ENCODE data around the gene FOXD4.
"Not testable (repeated sequence)": the region's sequence is repeated elsewhere in the genome, so short reads cannot be mapped to it uniquely, and the experiment has no call there.

- TF ChIP-seq CTCF (conservative IDR thresholded peaks at IDR 0.05); EZH2 (IDR thresholded peaks at IDR 0.05; ENCODE audit: low read depth): not testable (repeated sequence)
These were observed 44.9 kb downstream of the FOXD4 start for GRCh38 chr9:73076-73899.
